ENCODE data around the gene ERVK3-1. TPM values are rescaled to one million over a fixed set of nuclear protein-coding genes. Genes with fewer than 3 reads are reported as not detected.

The ERVK3-1 gene
- total RNA-seq, 1 donor = 34.5 TPM

DNA sequence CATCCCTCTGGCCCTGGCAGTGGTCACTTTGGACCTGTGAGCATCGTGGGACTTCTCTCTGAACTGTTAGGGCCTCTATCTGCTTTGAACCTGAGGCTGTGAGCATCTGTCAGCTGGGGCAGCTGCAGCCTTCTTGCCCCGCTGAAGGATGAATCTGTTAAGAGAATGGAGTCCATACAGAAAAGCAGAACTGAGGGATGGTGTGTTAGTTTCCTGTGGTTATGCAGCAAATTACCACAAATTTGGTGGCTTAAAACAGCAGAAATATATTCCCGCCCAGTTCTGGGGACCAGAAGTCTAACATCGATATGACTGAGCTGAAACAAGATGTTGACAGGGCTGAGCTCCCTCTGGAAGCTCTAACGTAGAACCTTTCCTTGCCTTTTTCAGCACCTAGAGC, 59.0 kb downstream of the ERVK3-1 start:
- no peak for TF ChIP-seq CTCF (IDR thresholded peaks at IDR 0.05; ENCODE audit: insufficient read depth, low read depth, low read length)
- DNase-seq (ENCODE audit: low read depth) = no peak
- no peak overlapping the region for H3K4me3 ChIP-seq (ENCODE audit: low read depth, low read length)

Small RNAs within 50 kb of the gene (small RNA-seq; reads per million reads assigned to genes)
- gene MIR6806 (not detected), gene RNA5SP473 (not detected)

Other genes starting within 250 kb of the ERVK3-1 start
- gene ZNF135, start 246.1 kb upstream of the ERVK3-1 start, total RNA-seq = 1.6 and 4.3 TPM in 2 replicates
- 10.6 and 16.0 TPM in 2 replicates for gene ZSCAN18, start 207.1 kb upstream of the ERVK3-1 start, total RNA-seq
- 9.7 and 14.2 TPM in 2 replicates for gene ZNF329, start 154.6 kb upstream of the ERVK3-1 start, total RNA-seq
- 12.9 and 17.7 TPM in 2 replicates for gene ZNF274, start 122.3 kb upstream of the ERVK3-1 start, total RNA-seq
- 26.7 and 47.5 TPM in 2 replicates for gene ZNF544, start 76.5 kb upstream of the ERVK3-1 start, total RNA-seq
- 6.4 and 9.5 TPM in 2 replicates for gene ZNF8, start 26.4 kb upstream of the ERVK3-1 start, total RNA-seq
- gene ZSCAN22, start 21.6 kb downstream of the ERVK3-1 start, total RNA-seq = 2.6 and 3.0 TPM in 2 replicates
- 1.3 TPM in 2 replicates for gene A1BG, start 48.1 kb downstream of the ERVK3-1 start, total RNA-seq
- gene ZNF497, start 57.4 kb downstream of the ERVK3-1 start, total RNA-seq = 0.32 and 0.86 TPM in 2 replicates
- 1.7 and 2.9 TPM in 2 replicates for gene ZNF837, start 75.7 kb downstream of the ERVK3-1 start, total RNA-seq
- gene RPS5, start 81.9 kb downstream of the ERVK3-1 start, total RNA-seq = 1,142 and 1,183 TPM in 2 replicates
- gene RNF225, start 90.3 kb downstream of the ERVK3-1 start, total RNA-seq = under 0.01 TPM in 1 of 2 replicates, not detected in the other
- gene ZNF584, start 103.3 kb downstream of the ERVK3-1 start, total RNA-seq = 18.4 and 26.3 TPM in 2 replicates
- gene ZNF132, start 134.8 kb downstream of the ERVK3-1 start, total RNA-seq = 8.7 and 11.7 TPM in 2 replicates
- 10.4 and 11.6 TPM in 2 replicates for gene ZNF324B, start 146.2 kb downstream of the ERVK3-1 start, total RNA-seq
- gene ZNF324, start 161.7 kb downstream of the ERVK3-1 start, total RNA-seq = 16.8 and 17.4 TPM in 2 replicates
- 7.3 and 8.7 TPM in 2 replicates for gene ZNF446, start 171.0 kb downstream of the ERVK3-1 start, total RNA-seq
- 3.0 and 4.5 TPM in 2 replicates for gene SLC27A5, start 206.6 kb downstream of the ERVK3-1 start, total RNA-seq
- 4.7 and 6.1 TPM in 2 replicates for gene ZBTB45, start 214.4 kb downstream of the ERVK3-1 start, total RNA-seq
- 295 and 389 TPM in 2 replicates for gene TRIM28, start 238.7 kb downstream of the ERVK3-1 start, total RNA-seq
- gene CHMP2A, start 249.7 kb downstream of the ERVK3-1 start, total RNA-seq = 111 and 120 TPM in 2 replicates